CD8-positive, alpha-beta memory T cell (primary cell): ENCODE results near the gene MCL1. TPM values are rescaled to one million over a fixed set of nuclear protein-coding genes. Genes with fewer than 3 reads are reported as not detected.

Experiments
- CTCF ChIA-PET: fragments of 350-600 bp; sonication (Branson Sonifier 250); formaldehyde crosslinking; loops from one replicate; lab custom pipeline; 2021; ENCODE audit warnings: antibody characterized with exemption; lab: Charles Lee
- POLR2A ChIA-PET: fragments of 350-600 bp; sonication (Branson Sonifier 250); formaldehyde crosslinking; loops from one replicate; lab custom pipeline; 2021; ENCODE audit warnings: antibody characterized with exemption; lab: Charles Lee
- DNase-seq, 5 donors: peaks; one replicate each; pipeline versions ENCODE4 v3.0.0 to v3.0.0-alpha.2; 2020 to 2022; ENCODE audit warnings: mixed read lengths in 1 of 5
- H3K27ac ChIP-seq: one replicate; pipeline ENCODE4 v1.7.0; 2013; ENCODE audit warnings: low read depth, mild to moderate bottlenecking, low read length, moderate library complexity
- H3K27me3 ChIP-seq: 2 replicates; pipeline ENCODE4 v1.7.0; 2013; ENCODE audit warnings: low read length, mild to moderate bottlenecking; ENCODE audit not compliant: insufficient read depth, poor library complexity, severe bottlenecking
- H3K36me3 ChIP-seq: 2 replicates; pipeline ENCODE4 v1.7.0; 2013; ENCODE audit warnings: mild to moderate bottlenecking, low read length, moderate library complexity; ENCODE audit not compliant: insufficient read depth
- H3K4me1 ChIP-seq: 2 replicates; pipeline ENCODE4 v1.7.0; 2013; ENCODE audit warnings: mild to moderate bottlenecking, low read length, moderate library complexity; ENCODE audit not compliant: insufficient read depth
- H3K4me3 ChIP-seq: 2 replicates; pipeline ENCODE4 v1.7.0; 2013; ENCODE audit warnings: mild to moderate bottlenecking, low read length
- H3K9me3 ChIP-seq: 2 replicates; pipeline ENCODE4 v1.7.0; 2013; ENCODE audit warnings: mild to moderate bottlenecking, low read length
- H3K27ac Mint-ChIP-seq, 8 donors: one replicate each; pipeline ENCODE4 v1.8.0; 2020 to 2021; ENCODE audit warnings: mixed read lengths in 8 of 8, mild to moderate bottlenecking in 6 of 8, inconsistent platforms in 3 of 8, moderate library complexity in 3 of 8
- H3K27me3 Mint-ChIP-seq, 2 donors: one replicate each; pipeline ENCODE4 v1.8.0; 2020 to 2021; ENCODE audit warnings: mixed read lengths in 2 of 2, mild to moderate bottlenecking in 1 of 2, moderate library complexity in 1 of 2
- H3K36me3 Mint-ChIP-seq, 3 donors: one replicate each; pipeline ENCODE4 v1.8.0; 2020 to 2021; ENCODE audit warnings: mixed read lengths in 3 of 3, inconsistent platforms in 1 of 3, mild to moderate bottlenecking in 1 of 3
- H3K4me1 Mint-ChIP-seq, 3 donors: one replicate each; pipeline ENCODE4 v1.8.0; 2020 to 2021; ENCODE audit warnings: mixed read lengths in 3 of 3, inconsistent platforms in 1 of 3, mild to moderate bottlenecking in 1 of 3
- H3K4me3 Mint-ChIP-seq, 7 donors: one replicate each; pipeline ENCODE4 v1.8.0; 2020 to 2021; ENCODE audit warnings: mixed read lengths in 7 of 7, mild to moderate bottlenecking in 6 of 7, moderate library complexity in 4 of 7, inconsistent platforms in 2 of 7
- H3K9me3 Mint-ChIP-seq, 5 donors: one replicate each; pipeline ENCODE4 v1.8.0; 2020 to 2022; ENCODE audit warnings: mixed read lengths in 5 of 5, mild to moderate bottlenecking in 3 of 5, moderate library complexity in 2 of 5, inconsistent platforms in 1 of 5
- polyA plus RNA-seq: library from polyadenylated mRNA; unstranded; fragments of 300-500 nt; fragmentation: Illumina TruSeq; gene quantifications from one replicate; pipeline ENCODE4 v1.2.3, GENCODE V29; 2021
- total RNA-seq, 2 experiments: library from RNA; stranded (reverse); gene quantifications; one replicate each; pipeline ENCODE4 v1.2.3, GENCODE V29; 2021

MCL1 gene
- total and polyA plus RNA-seq, 3 experiments from 2014 or later, result 168 to 216 (median 211) TPM

GRCh38 chr1:150555198-150555970 lies 24.0 kb downstream of the MCL1 start:
- Histone ChIP-seq H3K27me3 (no peaks in the 10 kb centered on the region), H3K36me3 (no peaks in the 10 kb centered on the region), H3K4me3 (no peak overlapping the region), H3K4me1 (peaks cover 14% of the 10 kb centered on the region), H3K27ac (no peak overlapping the region), H3K9me3 (no peaks in the 10 kb centered on the region)
- H3K4me3 Mint-ChIP-seq, result no peak overlapping the region
- ChIA-PET CTCF (interaction anchor here (0.6 to 1.3 kb wide), 3 partner anchors 23 to 205 kb away, joined by 3 to 4 read pairs (median 3); no protein-coding TSS in a partner anchor), POLR2A (no interaction called here)
- H3K9me3 Mint-ChIP-seq, result no peaks in the 10 kb centered on the region
- peak overlapping the region in 2 of 8 donors; percentile 29 to 87 for H3K27ac Mint-ChIP-seq
- no peak for DNase-seq
- H3K4me1 Mint-ChIP-seq, result peaks cover 16 to 34% (median 19%) of the 10 kb centered on the region in 3 donors
- H3K27me3 Mint-ChIP-seq, result peaks cover 0 to 6% of the 10 kb centered on the region in 2 donors
- peaks cover 0 to 11% (median 4%) of the 10 kb centered on the region in 3 donors for H3K36me3 Mint-ChIP-seq

DNA sequence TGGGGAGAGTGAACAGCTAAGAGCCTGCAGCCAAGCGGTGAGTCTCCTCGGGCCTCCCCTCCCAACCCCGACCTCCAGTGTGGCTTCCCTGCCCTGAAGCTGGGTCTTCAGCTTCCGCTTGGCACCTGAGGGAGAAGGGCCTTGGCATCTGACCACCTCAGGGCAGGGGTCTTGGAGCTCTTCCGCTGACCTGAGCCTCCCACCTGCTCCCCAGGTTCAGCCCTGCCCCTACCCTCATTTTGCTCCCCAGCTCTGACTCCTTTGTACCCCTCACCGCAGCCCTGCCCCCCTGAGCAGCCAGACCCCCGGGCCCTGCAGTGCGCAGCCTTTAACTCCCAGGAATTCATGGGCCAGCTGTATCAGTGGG lies 25.3 kb downstream of the MCL1 start:
- H3K36me3 Mint-ChIP-seq, result peaks cover 0 to 11% (median 4%) of the 10 kb centered on the region in 3 donors
- Histone ChIP-seq H3K27ac (no peak overlapping the region), H3K27me3 (no peaks in the 10 kb centered on the region), H3K9me3 (no peaks in the 10 kb centered on the region), H3K36me3 (no peaks in the 10 kb centered on the region), H3K4me3 (no peak overlapping the region), H3K4me1 (peaks cover 4% of the 10 kb centered on the region)
- POLR2A ChIA-PET, result interaction anchor here (0.6 kb wide), 1 partner anchor 74 kb away, joined by 3 read pairs; no protein-coding TSS in a partner anchor
- H3K4me1 Mint-ChIP-seq, result peaks cover 11 to 31% (median 12%) of the 10 kb centered on the region in 3 donors
- H3K4me3 Mint-ChIP-seq, result no peak overlapping the region
- no peak for DNase-seq
- H3K27ac Mint-ChIP-seq, result no peak overlapping the region
- no peaks in the 10 kb centered on the region for H3K9me3 Mint-ChIP-seq
- CTCF ChIA-PET, result interaction anchor here (2.8 kb wide), 1 partner anchor 67 kb away, joined by 9 read pairs; no protein-coding TSS in a partner anchor
- peaks cover 4 to 6% of the 10 kb centered on the region in 2 donors for H3K27me3 Mint-ChIP-seq

DNA sequence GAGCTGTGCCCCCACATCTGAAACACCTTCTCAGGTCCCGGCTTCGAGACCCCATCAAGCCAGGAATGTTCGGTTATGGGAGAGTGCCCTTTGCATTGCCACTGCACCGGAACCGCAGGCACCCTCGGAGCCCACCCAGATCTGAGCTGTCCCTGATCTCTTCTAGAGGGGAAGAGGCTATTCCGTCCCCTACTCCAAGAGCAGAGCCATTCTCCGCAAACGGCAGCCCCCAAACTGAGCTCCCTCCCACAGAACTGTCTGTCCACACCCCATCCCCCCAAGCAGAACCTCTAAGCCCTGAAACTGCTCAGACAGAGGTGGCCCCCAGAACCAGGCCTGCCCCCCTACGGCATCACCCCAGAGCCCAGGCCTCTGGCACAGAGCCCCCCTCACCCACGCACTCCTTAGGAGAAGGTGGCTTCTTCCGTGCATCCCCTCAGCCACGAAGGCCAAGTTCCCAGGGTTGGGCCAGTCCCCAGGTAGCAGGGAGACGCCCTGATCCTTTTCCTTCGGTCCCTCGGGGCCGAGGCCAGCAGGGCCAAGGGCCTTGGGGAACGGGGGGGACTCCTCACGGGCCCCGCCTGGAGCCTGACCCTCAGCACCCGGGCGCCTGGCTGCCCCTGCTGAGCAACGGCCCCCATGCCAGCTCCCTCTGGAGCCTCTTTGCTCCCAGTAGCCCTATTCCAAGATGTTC lies 25.9 kb downstream of the MCL1 start:
- Histone ChIP-seq H3K36me3 (no peaks in the 10 kb centered on the region), H3K27me3 (no peaks in the 10 kb centered on the region), H3K27ac (peak overlapping the region; percentile 41), H3K4me3 (no peak overlapping the region), H3K4me1 (peaks cover 5% of the 10 kb centered on the region), H3K9me3 (no peaks in the 10 kb centered on the region)
- no peaks in the 10 kb centered on the region for H3K9me3 Mint-ChIP-seq
- H3K27ac Mint-ChIP-seq, result no peak overlapping the region
- POLR2A ChIA-PET, result interaction anchor here (1.1 kb wide), 1 partner anchor 10 kb away, joined by 3 read pairs; no protein-coding TSS in a partner anchor
- H3K27me3 Mint-ChIP-seq, result peaks cover 5 to 7% of the 10 kb centered on the region in 2 donors
- H3K4me1 Mint-ChIP-seq, result peaks cover 13 to 32% (median 13%) of the 10 kb centered on the region in 3 donors
- CTCF ChIA-PET, result interaction anchor here (2.8 kb wide), 1 partner anchor 67 kb away, joined by 9 read pairs; no protein-coding TSS in a partner anchor
- DNase-seq, result no peak
- H3K36me3 Mint-ChIP-seq, result peaks cover 0 to 11% (median 4%) of the 10 kb centered on the region in 3 donors
- no peak overlapping the region for H3K4me3 Mint-ChIP-seq

GRCh38 chr1:150552911-150553289 lies 26.5 kb downstream of the MCL1 start:
- H3K27me3 ChIP-seq, result no peaks in the 10 kb centered on the region
- H3K9me3 Mint-ChIP-seq, result no peaks in the 10 kb centered on the region
- H3K4me3 ChIP-seq, result no peak overlapping the region
- CTCF ChIA-PET, result interaction anchor here (2.8 kb wide), 1 partner anchor 68 kb away, joined by 9 read pairs; no protein-coding TSS in a partner anchor
- H3K4me1 ChIP-seq, result peaks cover 7% of the 10 kb centered on the region
- H3K36me3 Mint-ChIP-seq, result peaks cover 0 to 9% (median 4%) of the 10 kb centered on the region in 3 donors
- peaks cover 15 to 35% (median 15%) of the 10 kb centered on the region in 3 donors for H3K4me1 Mint-ChIP-seq
- no peak overlapping the region for H3K27ac Mint-ChIP-seq
- H3K27ac ChIP-seq, result peak overlapping the region; percentile 41
- POLR2A ChIA-PET, result interaction anchor here (1.1 kb wide), 1 partner anchor 11 kb away, joined by 3 read pairs; no protein-coding TSS in a partner anchor
- H3K9me3 ChIP-seq, result no peaks in the 10 kb centered on the region
- no peak for DNase-seq
- peak overlapping the region in 1 of 7 donors; percentile 27 for H3K4me3 Mint-ChIP-seq
- H3K36me3 ChIP-seq, result no peaks in the 10 kb centered on the region
- H3K27me3 Mint-ChIP-seq, result peaks cover 9 to 10% of the 10 kb centered on the region in 2 donors

GRCh38 chr1:150552128-150552910 lies 27.1 kb downstream of the MCL1 start:
- Histone ChIP-seq H3K27me3 (no peaks in the 10 kb centered on the region), H3K4me1 (peaks cover 7% of the 10 kb centered on the region), H3K9me3 (no peaks in the 10 kb centered on the region), H3K36me3 (no peaks in the 10 kb centered on the region), H3K27ac (peak overlapping the region; percentile 41), H3K4me3 (no peak overlapping the region)
- no peak for DNase-seq
- peaks cover 15 to 35% (median 15%) of the 10 kb centered on the region in 3 donors for H3K4me1 Mint-ChIP-seq
- H3K36me3 Mint-ChIP-seq, result peaks cover 0 to 7% (median 4%) of the 10 kb centered on the region in 3 donors
- ChIA-PET CTCF (interaction anchor here (1.6 to 4.5 kb wide), 3 partner anchors 8 to 69 kb away, joined by 4 to 40 read pairs (median 9); no protein-coding TSS in a partner anchor), POLR2A (interaction anchor here (1.4 kb wide), 1 partner anchor 77 kb away, joined by 6 read pairs; the partner anchor contains the start of gene ENSA)
- H3K27ac Mint-ChIP-seq, result no peak overlapping the region
- H3K9me3 Mint-ChIP-seq, result no peaks in the 10 kb centered on the region
- peaks cover 9 to 10% of the 10 kb centered on the region in 2 donors for H3K27me3 Mint-ChIP-seq
- H3K4me3 Mint-ChIP-seq, result peak overlapping the region in 1 of 7 donors; percentile 27

DNA sequence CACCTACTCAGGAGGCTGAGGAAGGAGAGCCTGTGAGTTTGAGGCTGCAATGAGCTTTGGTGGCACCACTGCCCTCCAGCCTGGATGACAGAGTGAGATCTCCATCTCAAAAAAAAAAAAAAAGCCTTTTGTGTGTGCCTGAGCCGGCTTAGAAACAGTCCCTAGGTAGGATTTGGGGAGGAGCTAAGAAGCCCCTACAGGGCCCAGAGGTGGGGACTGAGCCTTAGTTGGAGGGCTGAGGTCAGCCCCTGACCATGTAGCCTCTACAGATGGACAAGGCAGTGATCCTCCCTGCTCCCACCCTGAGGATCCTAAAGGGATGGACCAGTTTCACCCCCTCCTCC lies 27.7 kb downstream of the MCL1 start:
- peaks cover 0 to 7% (median 4%) of the 10 kb centered on the region in 3 donors for H3K36me3 Mint-ChIP-seq
- peaks cover 7% of the 10 kb centered on the region for H3K4me1 ChIP-seq
- H3K27me3 ChIP-seq, result no peaks in the 10 kb centered on the region
- ChIA-PET POLR2A (interaction anchor here (0.6 to 3.7 kb wide), 3 partner anchors 9 to 317 kb away, joined by 3 to 15 read pairs (median 6); partner anchors contain the start of gene ENSA), CTCF (interaction anchor here (0.7 to 4.5 kb wide), 4 partner anchors 8 to 69 kb away, joined by 4 to 40 read pairs (median 6); no protein-coding TSS in a partner anchor)
- H3K27ac ChIP-seq, result no peak overlapping the region
- DNase-seq, result no peak
- H3K36me3 ChIP-seq, result no peaks in the 10 kb centered on the region
- H3K4me1 Mint-ChIP-seq, result peaks cover 15 to 35% (median 15%) of the 10 kb centered on the region in 3 donors
- H3K4me3 ChIP-seq, result no peak overlapping the region
- H3K4me3 Mint-ChIP-seq, result no peak overlapping the region
- H3K27me3 Mint-ChIP-seq, result peaks cover 12 to 15% of the 10 kb centered on the region in 2 donors
- H3K27ac Mint-ChIP-seq, result no peak overlapping the region
- no peaks in the 10 kb centered on the region for H3K9me3 Mint-ChIP-seq
- no peaks in the 10 kb centered on the region for H3K9me3 ChIP-seq
